Right lobe of liver (tissue), 6 donors: ENCODE results near the gene FGGY. TPM values are rescaled to one million over a fixed set of nuclear protein-coding genes. Genes with fewer than 3 reads are reported as not detected.

ENCODE experiments used
- ATAC-seq, 4 donors: fragments of 200-7000 bp; cut with Tn5 transposase; one replicate each; pipeline ENCODE4 v1.9.1; 2020; ENCODE audit warnings: mild to moderate bottlenecking in 4 of 4, moderate library complexity in 4 of 4
- DNase-seq, 3 donors: peaks; one replicate each; pipeline ENCODE4 v3.0.0-alpha.2; 2020
- H3K27ac ChIP-seq, 3 donors: fragments of 200-600 bp; one replicate each; pipeline ENCODE4 v1.8.0; 2022
- H3K27me3 ChIP-seq, 2 donors: fragments of 200-600 bp; one replicate each; pipeline ENCODE4 v1.8.0; 2022
- H3K36me3 ChIP-seq, 4 donors: fragments of 200-600 bp; sonication (generic) in 1 of 4; one replicate each; pipeline versions ENCODE4 v1.5.1 to v1.8.0; 2017 to 2022; ENCODE audit warnings: control low read depth in 1 of 4
- H3K4me1 ChIP-seq, 4 donors: fragments of 200-600 bp; sonication (generic) in 1 of 4; one replicate each; pipeline versions ENCODE4 v1.5.1 to v1.8.0; 2017 to 2022; ENCODE audit warnings: control low read depth in 1 of 4
- H3K4me3 ChIP-seq, 3 donors: fragments of 200-600 bp; one replicate each; pipeline ENCODE4 v1.8.0; 2022
- H3K9me3 ChIP-seq, 4 donors: fragments of 200-600 bp; sonication (generic) in 1 of 4; one replicate each; pipeline versions ENCODE4 v1.5.1 to v1.8.0; 2017 to 2022; ENCODE audit warnings: control low read depth in 1 of 4
- CTCF ChIP-seq, 4 donors: fragments of 200-600 bp in 3 of 4; fragments of 450-650 bp in 1 of 4; IDR thresholded peaks; one replicate each; pipeline versions ENCODE4 v1.5.1 to v1.8.0; 2016 to 2022; ENCODE audit warnings: antibody characterized with exemption in 4 of 4, mild to moderate bottlenecking in 2 of 4
- POLR2A ChIP-seq: fragments of 450-650 bp; IDR thresholded peaks from one replicate; pipeline ENCODE4 v1.6.1; 2017; ENCODE audit warnings: antibody characterized with exemption, mild to moderate bottlenecking
- WGBS: methylation state at CpG from one replicate; pipeline ENCODE4 v1.1.6; 2018; ENCODE audit warnings: low coverage, low lambda C conversion rate; ENCODE audit not compliant: insufficient coverage; ENCODE audit errors: missing lambda C conversion rate; 5-methylcytosine and 5-hydroxymethylcytosine counted together
- intact Hi-C, 2 donors: fragments of 100-400 bp; cut with DNase I; formaldehyde crosslinking; loops; one replicate each; pipeline versions ENCODE4 v1.11.2 to v1.14.1; 2022
- total RNA-seq, 6 experiments: library from RNA; depleted of rRNA in 2 of 6; stranded (reverse); fragments of >200 nt in 2 of 6; fragmentation: NEBNext Ultra II Directional in 3 of 6; extraction: Animal tissue kit (Norgen Biotek cat#: 25700) in 3 of 6; gene quantifications; one replicate each; pipeline versions ENCODE4 v1.1.0 to v1.2.4, GENCODE V29; 2016 to 2023
- donor health status: DM: no; HTN: yes; CAD: no.
- donor health status: DM: no; HTN: no; CAD: no.
- donor health status: DM: no; HTN: no; CAD: no.
- donor health status: DM: no; HTN: yes; CAD: no.
- donor health status: DM: no; HTN: yes; CAD: no.

FGGY gene
- total RNA-seq, 6 experiments from 2014 or later = 45.5 to 84.2 (median 58.7) TPM

GRCh38 chr1:59354709-59355337 lies 57.9 kb downstream of the FGGY start:
- Histone ChIP-seq H3K27me3 (no peaks in the 10 kb centered on the region), H3K27ac (no peak overlapping the region), H3K4me1 (no peaks in the 10 kb centered on the region), H3K36me3 (peaks cover 0 to 6% (median 0%) of the 10 kb centered on the region in 4 donors), H3K4me3 (no peak overlapping the region), H3K9me3 (no peaks in the 10 kb centered on the region)
- no peak for TF ChIP-seq CTCF (IDR thresholded peaks at IDR 0.05)
- TF ChIP-seq POLR2A = no peak
- intact Hi-C loops = no loop called here
- DNase-seq (no peak), ATAC-seq (peak in 1 of 4 donors; percentile 28)
- WGBS = 89% methylated on average over 4 of the region's 5 CpGs

GRCh38 chr1:59355361-59355760 lies 58.5 kb downstream of the FGGY start:
- no peak overlapping the region for H3K27ac ChIP-seq
- DNase-seq = no peak
- no peak overlapping the region for H3K4me3 ChIP-seq
- H3K36me3 ChIP-seq = peaks cover 0 to 6% (median 0%) of the 10 kb centered on the region in 4 donors
- TF ChIP-seq POLR2A = no peak
- intact Hi-C loops = no loop called here
- no peaks in the 10 kb centered on the region for H3K9me3 ChIP-seq
- no peaks in the 10 kb centered on the region for H3K4me1 ChIP-seq
- no peak for ATAC-seq
- H3K27me3 ChIP-seq = no peaks in the 10 kb centered on the region

GRCh38 chr1:59356627-59357026 lies 59.7 kb downstream of the FGGY start:
- WGBS = 80% methylated on average over 1 of the region's 1 CpG
- no peak for DNase-seq
- H3K27ac ChIP-seq = no peak overlapping the region
- no peaks in the 10 kb centered on the region for H3K9me3 ChIP-seq
- H3K36me3 ChIP-seq = peaks cover 0 to 6% (median 0%) of the 10 kb centered on the region in 4 donors
- H3K4me3 ChIP-seq = no peak overlapping the region
- intact Hi-C loops = no loop called here
- no peaks in the 10 kb centered on the region for H3K4me1 ChIP-seq
- H3K27me3 ChIP-seq = no peaks in the 10 kb centered on the region
- no peak for ATAC-seq
- TF ChIP-seq POLR2A = no peak
- TF ChIP-seq CTCF (IDR thresholded peaks at IDR 0.05) = no peak

- Histone ChIP-seq H3K27ac (no peak overlapping the region), H3K9me3 (no peaks in the 10 kb centered on the region), H3K27me3 (no peaks in the 10 kb centered on the region), H3K4me1 (no peaks in the 10 kb centered on the region), H3K4me3 (no peak overlapping the region), H3K36me3 (peaks cover 0 to 6% (median 0%) of the 10 kb centered on the region in 4 donors)
- no peak for DNase-seq
- WGBS = 85% methylated on average over 5 of the region's 5 CpGs
- TF ChIP-seq POLR2A = no peak
- no peak for TF ChIP-seq CTCF (IDR thresholded peaks at IDR 0.05)
- intact Hi-C loops = no loop called here
- ATAC-seq = no peak
These were observed 60.9 kb downstream of the FGGY start for GRCh38 chr1:59357645-59358320.

- ATAC-seq = no peak
- TF ChIP-seq CTCF (IDR thresholded peaks at IDR 0.05) (no peak), POLR2A (no peak)
- DNase-seq = no peak
- Histone ChIP-seq H3K4me3 (no peak overlapping the region), H3K27me3 (no peaks in the 10 kb centered on the region), H3K9me3 (no peaks in the 10 kb centered on the region), H3K4me1 (no peaks in the 10 kb centered on the region), H3K27ac (no peak overlapping the region), H3K36me3 (no peaks in the 10 kb centered on the region)
- intact Hi-C loops = no loop called here
- WGBS = 50% methylated on average over 1 of the region's 1 CpG
These were observed 62.4 kb downstream of the FGGY start for GRCh38 chr1:59359325-59359724.
